Stimulated activated memory B cell treated with anti-CD40 and anti-IgM and Interleukin-4, amounts not matched to agents 10 μg/mL and 1 μg/mL and 100 μg/mL, for 72 hours (primary cell): Measurements from ENCODE around the gene ARHGEF4.
"Not testable (repeated sequence)": the region's sequence is repeated elsewhere in the genome, so short reads cannot be mapped to it uniquely, and the experiment has no call there.

Source experiments
- ATAC-seq: fragments of 150-1000 bp; cut with Tn5 transposase; 2 replicates; pipeline ENCODE4 v1.10.0; 2021
- H3K27ac Mint-ChIP-seq: one replicate; pipeline ENCODE4 v1.8.0; 2022; ENCODE audit warnings: mild to moderate bottlenecking, mixed read lengths
- H3K27me3 Mint-ChIP-seq: one replicate; pipeline ENCODE4 v1.8.0; 2022; ENCODE audit warnings: mixed read lengths
- H3K36me3 Mint-ChIP-seq: one replicate; pipeline ENCODE4 v1.8.0; 2022; ENCODE audit warnings: mixed read lengths
- H3K4me1 Mint-ChIP-seq: one replicate; pipeline ENCODE4 v1.8.0; 2022; ENCODE audit warnings: mixed read lengths
- H3K4me3 Mint-ChIP-seq: one replicate; pipeline ENCODE4 v1.8.0; 2022; ENCODE audit warnings: mild to moderate bottlenecking, moderate library complexity, mixed read lengths
- H3K9me3 Mint-ChIP-seq: one replicate; pipeline ENCODE4 v1.8.0; 2022; ENCODE audit warnings: mixed read lengths

Gene ARHGEF4

GRCh38 chr2:130894326-130894942 lies 57.7 kb downstream of the ARHGEF4 start:
- Mint-ChIP-seq H3K9me3 (peaks cover 2% of the 10 kb centered on the region), H3K27me3 (peaks cover 44% of the 10 kb centered on the region), H3K4me1 (no peaks in the 10 kb centered on the region), H3K27ac (no peak overlapping the region), H3K4me3 (no peak overlapping the region), H3K36me3 (no peaks in the 10 kb centered on the region)
- ATAC-seq: no peak

- Mint-ChIP-seq H3K4me3 (no peak overlapping the region), H3K4me1 (no peaks in the 10 kb centered on the region), H3K27ac (no peak overlapping the region), H3K36me3 (no peaks in the 10 kb centered on the region), H3K27me3 (peaks cover 44% of the 10 kb centered on the region), H3K9me3 (peaks cover 2% of the 10 kb centered on the region)
- no peak for ATAC-seq
These were observed 60.1 kb downstream of the ARHGEF4 start for GRCh38 chr2:130896813-130897212.

GRCh38 chr2:130898553-130898952 lies 61.8 kb downstream of the ARHGEF4 start:
- ATAC-seq: no peak
- no peaks in the 10 kb centered on the region for H3K4me1 Mint-ChIP-seq
- no peak overlapping the region for H3K27ac Mint-ChIP-seq
- H3K36me3 Mint-ChIP-seq: no peaks in the 10 kb centered on the region
- no peak overlapping the region for H3K4me3 Mint-ChIP-seq
- peaks cover 2% of the 10 kb centered on the region for H3K9me3 Mint-ChIP-seq
- H3K27me3 Mint-ChIP-seq: peaks cover 38% of the 10 kb centered on the region

GRCh38 chr2:130899306-130899705 lies 62.6 kb downstream of the ARHGEF4 start:
- peak; percentile 29 for ATAC-seq
- Mint-ChIP-seq H3K4me1 (no peaks in the 10 kb centered on the region), H3K36me3 (no peaks in the 10 kb centered on the region), H3K27me3 (peaks cover 34% of the 10 kb centered on the region), H3K27ac (no peak overlapping the region), H3K4me3 (no peak overlapping the region), H3K9me3 (peaks cover 2% of the 10 kb centered on the region)

- no peak overlapping the region for H3K4me3 Mint-ChIP-seq
- no peaks in the 10 kb centered on the region for H3K9me3 Mint-ChIP-seq
- H3K4me1 Mint-ChIP-seq: no peaks in the 10 kb centered on the region
- H3K27ac Mint-ChIP-seq: no peak overlapping the region
- no peak for ATAC-seq
- no peaks in the 10 kb centered on the region for H3K36me3 Mint-ChIP-seq
- H3K27me3 Mint-ChIP-seq: peaks cover 32% of the 10 kb centered on the region
These were observed 64.3 kb downstream of the ARHGEF4 start for GRCh38 chr2:130901061-130901460.

- H3K27ac Mint-ChIP-seq, H3K4me3 Mint-ChIP-seq, H3K36me3 Mint-ChIP-seq, ATAC-seq, H3K4me1 Mint-ChIP-seq, H3K9me3 Mint-ChIP-seq: not testable (repeated sequence)
- peaks cover 26% of the 10 kb centered on the region for H3K27me3 Mint-ChIP-seq
These were observed 64.9 kb downstream of the ARHGEF4 start for GRCh38 chr2:130901626-130902025.

- no peak for ATAC-seq
- H3K27ac Mint-ChIP-seq: no peak overlapping the region
- H3K4me3 Mint-ChIP-seq: no peak overlapping the region
- peaks cover 43% of the 10 kb centered on the region for H3K27me3 Mint-ChIP-seq
- peaks cover 8% of the 10 kb centered on the region for H3K4me1 Mint-ChIP-seq
- H3K36me3 Mint-ChIP-seq: no peaks in the 10 kb centered on the region
- no peaks in the 10 kb centered on the region for H3K9me3 Mint-ChIP-seq
These were observed 72.1 kb downstream of the ARHGEF4 start for GRCh38 chr2:130908832-130909231.

GRCh38 chr2:130910931-130911330 lies 74.2 kb downstream of the ARHGEF4 start:
- Mint-ChIP-seq H3K9me3 (no peaks in the 10 kb centered on the region), H3K4me1 (peaks cover 8% of the 10 kb centered on the region), H3K27me3 (peaks cover 63% of the 10 kb centered on the region), H3K27ac (no peak overlapping the region), H3K4me3 (no peak overlapping the region), H3K36me3 (no peaks in the 10 kb centered on the region)
- no peak for ATAC-seq

GRCh38 chr2:130911482-130911881 lies 74.8 kb downstream of the ARHGEF4 start:
- ATAC-seq: no peak
- H3K4me3 Mint-ChIP-seq: no peak overlapping the region
- H3K4me1 Mint-ChIP-seq: peaks cover 8% of the 10 kb centered on the region
- H3K36me3 Mint-ChIP-seq: no peaks in the 10 kb centered on the region
- peaks cover 63% of the 10 kb centered on the region for H3K27me3 Mint-ChIP-seq
- no peak overlapping the region for H3K27ac Mint-ChIP-seq
- H3K9me3 Mint-ChIP-seq: no peaks in the 10 kb centered on the region

GRCh38 chr2:130911996-130912395 lies 75.3 kb downstream of the ARHGEF4 start:
- peaks cover 8% of the 10 kb centered on the region for H3K4me1 Mint-ChIP-seq
- ATAC-seq: no peak
- no peak overlapping the region for H3K27ac Mint-ChIP-seq
- H3K9me3 Mint-ChIP-seq: no peaks in the 10 kb centered on the region
- no peak overlapping the region for H3K4me3 Mint-ChIP-seq
- H3K36me3 Mint-ChIP-seq: no peaks in the 10 kb centered on the region
- peaks cover 67% of the 10 kb centered on the region for H3K27me3 Mint-ChIP-seq

GRCh38 chr2:130912471-130912870 lies 75.8 kb downstream of the ARHGEF4 start:
- H3K4me1 Mint-ChIP-seq: peaks cover 8% of the 10 kb centered on the region
- no peak for ATAC-seq
- H3K4me3 Mint-ChIP-seq: no peak overlapping the region
- H3K36me3 Mint-ChIP-seq: no peaks in the 10 kb centered on the region
- H3K9me3 Mint-ChIP-seq: no peaks in the 10 kb centered on the region
- H3K27me3 Mint-ChIP-seq: peaks cover 71% of the 10 kb centered on the region
- H3K27ac Mint-ChIP-seq: no peak overlapping the region

- H3K27ac Mint-ChIP-seq: no peak overlapping the region
These were observed 77.2 kb downstream of the ARHGEF4 start for GRCh38 chr2:130913891-130914290.

GRCh38 chr2:130915149-130915548 lies 78.4 kb downstream of the ARHGEF4 start:
- Mint-ChIP-seq H3K27ac (no peak overlapping the region), H3K9me3 (no peaks in the 10 kb centered on the region), H3K4me1 (peaks cover 8% of the 10 kb centered on the region), H3K36me3 (no peaks in the 10 kb centered on the region), H3K27me3 (peaks cover 56% of the 10 kb centered on the region), H3K4me3 (no peak overlapping the region)
- no peak for ATAC-seq

More at GRCh38 chr2:130913891-130914290, 77.2 kb downstream of the ARHGEF4 start:
- Mint-ChIP-seq H3K9me3 (no peaks in the 10 kb centered on the region), H3K36me3 (no peaks in the 10 kb centered on the region), H3K4me3 (no peak overlapping the region), H3K27me3 (peaks cover 66% of the 10 kb centered on the region), H3K4me1 (peaks cover 8% of the 10 kb centered on the region)
- no peak for ATAC-seq

- Mint-ChIP-seq H3K9me3 (no peaks in the 10 kb centered on the region), H3K27me3 (peaks cover 56% of the 10 kb centered on the region), H3K36me3 (no peaks in the 10 kb centered on the region), H3K4me3 (no peak overlapping the region), H3K4me1 (peaks cover 8% of the 10 kb centered on the region), H3K27ac (no peak overlapping the region)
- no peak for ATAC-seq
These were observed 79.1 kb downstream of the ARHGEF4 start for GRCh38 chr2:130915595-130916437.

- H3K27me3 Mint-ChIP-seq: peaks cover 56% of the 10 kb centered on the region
- H3K9me3 Mint-ChIP-seq: no peaks in the 10 kb centered on the region
- H3K36me3 Mint-ChIP-seq: no peaks in the 10 kb centered on the region
- no peak for ATAC-seq
- H3K4me1 Mint-ChIP-seq: peaks cover 8% of the 10 kb centered on the region
- H3K4me3 Mint-ChIP-seq: no peak overlapping the region
- H3K27ac Mint-ChIP-seq: no peak overlapping the region
These were observed 79.7 kb downstream of the ARHGEF4 start for GRCh38 chr2:130916438-130916705.

- Mint-ChIP-seq H3K36me3 (no peaks in the 10 kb centered on the region), H3K4me3 (no peak overlapping the region), H3K4me1 (peaks cover 8% of the 10 kb centered on the region), H3K27me3 (peaks cover 52% of the 10 kb centered on the region), H3K9me3 (no peaks in the 10 kb centered on the region), H3K27ac (no peak overlapping the region)
- ATAC-seq: no peak
These were observed 80.4 kb downstream of the ARHGEF4 start for GRCh38 chr2:130917006-130917688.
